Activated CD8-positive, alpha-beta memory T cell treated with anti-CD3 and anti-CD28 coated beads, Interleukin-2, amount 50 U/mL, for 48 hours (primary cell): ENCODE data around the gene CLCN6.
"Not testable (repeated sequence)": the region's sequence is repeated elsewhere in the genome, so short reads cannot be mapped to it uniquely, and the experiment has no call there.

Source experiments
- DNase-seq: peaks from one replicate; pipeline ENCODE4 v3.0.0-alpha.2; 2020

Gene CLCN6

GRCh38 chr1:11796036-11796828, 9.8 kb upstream of the CLCN6 start:
- no peak for DNase-seq

GRCh38 chr1:11797525-11798216, 8.3 kb upstream of the CLCN6 start:
- no peak for DNase-seq

GRCh38 chr1:11799099-11799498, 6.9 kb upstream of the CLCN6 start:
- DNase-seq: no peak

- DNase-seq: no peak
Observed at GRCh38 chr1:11799896-11800295, 6.1 kb upstream of the CLCN6 start.

- no peak for DNase-seq
Observed at GRCh38 chr1:11800391-11800755, 5.6 kb upstream of the CLCN6 start.

- DNase-seq: no peak
Observed at GRCh38 chr1:11800756-11801433, 5.1 kb upstream of the CLCN6 start.

GRCh38 chr1:11802616-11802972, 3.4 kb upstream of the CLCN6 start:
- no peak for DNase-seq

GRCh38 chr1:11802973-11803885, 2.8 kb upstream of the CLCN6 start:
- peak; percentile 81 for DNase-seq

GRCh38 chr1:11803924-11804665, 1.9 kb upstream of the CLCN6 start:
- not testable (repeated sequence) for DNase-seq

- no peak for DNase-seq
Observed at GRCh38 chr1:11804666-11805421, 1.1 kb upstream of the CLCN6 start.

GRCh38 chr1:11806307-11806936, 431 bp downstream of the CLCN6 start:
- DNase-seq: no peak

- DNase-seq: no peak
Observed at GRCh38 chr1:11807133-11807532, 1.1 kb downstream of the CLCN6 start.

- DNase-seq: no peak
Observed at GRCh38 chr1:11813021-11813420, 7.0 kb downstream of the CLCN6 start.

GRCh38 chr1:11817192-11817591, 11.2 kb downstream of the CLCN6 start:
- no peak for DNase-seq

- no peak for DNase-seq
Observed at GRCh38 chr1:11822091-11822490, 16.1 kb downstream of the CLCN6 start.

- no peak for DNase-seq
Observed at GRCh38 chr1:11823366-11824137, 17.6 kb downstream of the CLCN6 start.

GRCh38 chr1:11825131-11825530, 19.1 kb downstream of the CLCN6 start:
- DNase-seq: no peak

GRCh38 chr1:11826946-11827345, 21.0 kb downstream of the CLCN6 start:
- no peak for DNase-seq

- no peak for DNase-seq
Observed at GRCh38 chr1:11828511-11828910, 22.5 kb downstream of the CLCN6 start.
